ENCODE data around the gene MZF1. TPM values are rescaled to one million over a fixed set of nuclear protein-coding genes. Genes with fewer than 3 reads are reported as not detected.

MZF1 gene
- total RNA-seq, 1 experiment from 2014 or later, result 50.7 TPM

GRCh38 chr19:58555369-58555885 lies 17.7 kb downstream of the MZF1 start:
- peaks cover 38% of the 10 kb centered on the region for H3K4me1 Mint-ChIP-seq (ENCODE audit: insufficient read depth, unreplicated experiment)
- intact Hi-C loops (cut with micrococcal nuclease), result loop anchor here (2.0 kb wide), 1 partner anchor 37 kb away; the partner anchor contains the start of gene ZBTB45

GRCh38 chr19:58554494-58555368 lies 18.4 kb downstream of the MZF1 start, which contains the start of gene CHMP2A:
TSS of gene CHMP2A (minus strand) at chr19:58555105. CDS start at chr19:58554212, 893 bp downstream.
- CTCF ChIA-PET, result interaction anchor here (0.7 to 3.0 kb wide), 4 partner anchors 9 to 35 kb away, joined by 3 to 43 read pairs (median 5); partner anchors contain the start of genes TRIM28 and ZBTB45
- intact Hi-C loops (cut with micrococcal nuclease), result loop anchor here (2.0 kb wide), 1 partner anchor 36 kb away; the partner anchor contains the start of gene ZBTB45

More at GRCh38 chr19:58555369-58555885, 17.7 kb downstream of the MZF1 start:
- peak overlapping the region; percentile 98 for H3K4me3 Mint-ChIP-seq (ENCODE audit: unreplicated experiment)
- no TSS peak for BruUV-seq (replicated peaks)
- ChIA-PET CTCF (interaction anchor here (0.7 to 3.0 kb wide), 4 partner anchors 10 to 36 kb away, joined by 3 to 43 read pairs (median 5); partner anchors contain the start of genes TRIM28 and ZBTB45), POLR2A (interaction anchor here (0.8 to 5.4 kb wide), 7 partner anchors 11 to 80 kb away, joined by 4 to 166 read pairs (median 9); partner anchors contain the start of genes MZF1, TRIM28 and ZBTB45)
- no peak for DNase-seq (ENCODE audit: unreplicated experiment)
- peak overlapping the region; percentile 99 for H3K27ac Mint-ChIP-seq (ENCODE audit: low read depth, unreplicated experiment)
- H3K36me3 Mint-ChIP-seq (ENCODE audit: insufficient read depth, unreplicated experiment), result peaks cover 84% of the 10 kb centered on the region
- TF ChIP-seq CTCF (IDR thresholded peaks at IDR 0.05; ENCODE audit: unreplicated experiment), result no peak
- H3K9me3 Mint-ChIP-seq (ENCODE audit: unreplicated experiment), result no peaks in the 10 kb centered on the region
- no peaks in the 10 kb centered on the region for H3K27me3 Mint-ChIP-seq (ENCODE audit: insufficient read depth, unreplicated experiment)

GRCh38 chr19:58553799-58554493 lies 19.2 kb downstream of the MZF1 start:
- TF ChIP-seq CTCF (IDR thresholded peaks at IDR 0.05; ENCODE audit: unreplicated experiment), result no peak
- no peak for DNase-seq (ENCODE audit: unreplicated experiment)
- Mint-ChIP-seq H3K27ac (ENCODE audit: low read depth, unreplicated experiment) (peak overlapping the region; percentile 99), H3K36me3 (ENCODE audit: insufficient read depth, unreplicated experiment) (peaks cover 89% of the 10 kb centered on the region), H3K4me3 (ENCODE audit: unreplicated experiment) (peak overlapping the region; percentile 98), H3K4me1 (ENCODE audit: insufficient read depth, unreplicated experiment) (peaks cover 36% of the 10 kb centered on the region), H3K27me3 (ENCODE audit: insufficient read depth, unreplicated experiment) (no peaks in the 10 kb centered on the region), H3K9me3 (ENCODE audit: unreplicated experiment) (no peaks in the 10 kb centered on the region)
- intact Hi-C loops (cut with micrococcal nuclease), result loop anchor here (2.0 kb wide), 1 partner anchor 35 kb away; the partner anchor contains the start of gene ZBTB45
- POLR2A ChIA-PET, result interaction anchor here (0.6 to 5.4 kb wide), 10 partner anchors 9 to 78 kb away, joined by 3 to 166 read pairs (median 6); partner anchors contain the start of genes MZF1, TRIM28 and ZBTB45
- BruUV-seq (replicated peaks), result no TSS peak
- CTCF ChIA-PET, result interaction anchor here (1.6 to 3.0 kb wide), 2 partner anchors 8 to 35 kb away, joined by 6 to 43 read pairs; partner anchors contain the start of gene ZBTB45

More at GRCh38 chr19:58554494-58555368, 18.4 kb downstream of the MZF1 start, which contains the start of gene CHMP2A:
- POLR2A ChIA-PET, result interaction anchor here (0.6 to 5.4 kb wide), 11 partner anchors 10 to 79 kb away, joined by 3 to 166 read pairs (median 6); partner anchors contain the start of genes MZF1, TRIM28 and ZBTB45
- TSS peak; percentile 9 for BruUV-seq (replicated peaks)
- peak within 1 kb of the TSS; percentile 99 for H3K27ac Mint-ChIP-seq (ENCODE audit: low read depth, unreplicated experiment)
- peaks cover 88% of the 10 kb centered on the region for H3K36me3 Mint-ChIP-seq (ENCODE audit: insufficient read depth, unreplicated experiment)
- peak within 1 kb of the TSS; percentile 98 for H3K4me3 Mint-ChIP-seq (ENCODE audit: unreplicated experiment)
- peaks cover 36% of the 10 kb centered on the region for H3K4me1 Mint-ChIP-seq (ENCODE audit: insufficient read depth, unreplicated experiment)
- H3K27me3 Mint-ChIP-seq (ENCODE audit: insufficient read depth, unreplicated experiment), result no peaks in the 10 kb centered on the region
- TF ChIP-seq CTCF (IDR thresholded peaks at IDR 0.05; ENCODE audit: unreplicated experiment), result no peak
- H3K9me3 Mint-ChIP-seq (ENCODE audit: unreplicated experiment), result no peaks in the 10 kb centered on the region
- DNase-seq (ENCODE audit: unreplicated experiment), result peak; percentile 97

All from MCF 10A (cell line).